ENCODE data around the gene TPD52L1.
A peak's percentile ranks its signal among the peaks of the same experiment; 100 is the strongest.

Gene TPD52L1

GRCh38 chr6:125200941-125201340 lies 47.4 kb downstream of the TPD52L1 start:
- DNase-seq (ENCODE audit: low read depth), result peak; percentile 27
- TF ChIP-seq, protein P1, sequence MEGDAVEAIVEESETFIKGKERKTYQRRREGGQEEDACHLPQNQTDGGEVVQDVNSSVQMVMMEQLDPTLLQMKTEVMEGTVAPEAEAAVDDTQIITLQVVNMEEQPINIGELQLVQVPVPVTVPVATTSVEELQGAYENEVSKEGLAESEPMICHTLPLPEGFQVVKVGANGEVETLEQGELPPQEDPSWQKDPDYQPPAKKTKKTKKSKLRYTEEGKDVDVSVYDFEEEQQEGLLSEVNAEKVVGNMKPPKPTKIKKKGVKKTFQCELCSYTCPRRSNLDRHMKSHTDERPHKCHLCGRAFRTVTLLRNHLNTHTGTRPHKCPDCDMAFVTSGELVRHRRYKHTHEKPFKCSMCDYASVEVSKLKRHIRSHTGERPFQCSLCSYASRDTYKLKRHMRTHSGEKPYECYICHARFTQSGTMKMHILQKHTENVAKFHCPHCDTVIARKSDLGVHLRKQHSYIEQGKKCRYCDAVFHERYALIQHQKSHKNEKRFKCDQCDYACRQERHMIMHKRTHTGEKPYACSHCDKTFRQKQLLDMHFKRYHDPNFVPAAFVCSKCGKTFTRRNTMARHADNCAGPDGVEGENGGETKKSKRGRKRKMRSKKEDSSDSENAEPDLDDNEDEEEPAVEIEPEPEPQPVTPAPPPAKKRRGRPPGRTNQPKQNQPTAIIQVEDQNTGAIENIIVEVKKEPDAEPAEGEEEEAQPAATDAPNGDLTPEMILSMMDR (conservative IDR thresholded peaks at IDR 0.05; ENCODE audit: control insufficient read depth, insufficient read depth, low read depth, low read length), result no peak

GRCh38 chr6:125201961-125202729 lies 48.6 kb downstream of the TPD52L1 start:
- DNase-seq (ENCODE audit: low read depth), result peak; percentile 94
- H3K4me3 ChIP-seq (ENCODE audit: control insufficient read depth, low read depth, low read length), result no peak overlapping the region
- TF ChIP-seq, protein P1 (conservative IDR thresholded peaks at IDR 0.05; ENCODE audit: control insufficient read depth, insufficient read depth, low read depth, low read length), result no peak

More at GRCh38 chr6:125200941-125201340, 47.4 kb downstream of the TPD52L1 start:
- H3K4me3 ChIP-seq (ENCODE audit: control insufficient read depth, low read depth, low read length), result no peak overlapping the region

- H3K4me3 ChIP-seq (ENCODE audit: control insufficient read depth, low read depth, low read length), result no peak overlapping the region
- no peak for DNase-seq (ENCODE audit: low read depth)
- TF ChIP-seq, protein P1 (conservative IDR thresholded peaks at IDR 0.05; ENCODE audit: control insufficient read depth, insufficient read depth, low read depth, low read length), result no peak
Measured at GRCh38 chr6:125203395-125203794, 49.8 kb downstream of the TPD52L1 start.

DNA sequence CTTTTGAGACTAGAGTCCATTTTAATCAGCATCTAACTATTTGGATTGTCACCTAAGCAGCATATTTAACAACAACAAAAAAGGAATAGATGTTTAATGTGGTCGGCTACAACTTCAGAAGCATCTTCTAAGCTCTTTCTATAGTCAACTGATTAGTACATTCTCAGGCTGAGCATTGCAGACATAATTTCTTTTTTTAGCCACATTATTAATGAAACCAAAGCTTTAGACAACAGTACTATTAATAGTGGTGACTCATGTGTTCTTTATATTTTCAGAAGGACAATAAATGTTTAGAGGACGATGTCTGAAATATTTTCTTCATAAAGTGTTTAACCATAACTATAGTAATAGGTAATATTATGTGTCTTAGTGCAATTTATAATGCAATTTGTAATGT lies 52.4 kb downstream of the TPD52L1 start:
- TF ChIP-seq, protein P1 (conservative IDR thresholded peaks at IDR 0.05; ENCODE audit: control insufficient read depth, insufficient read depth, low read depth, low read length), result no peak
- no peak overlapping the region for H3K4me3 ChIP-seq (ENCODE audit: control insufficient read depth, low read depth, low read length)
- DNase-seq (ENCODE audit: low read depth), result no peak

DNA sequence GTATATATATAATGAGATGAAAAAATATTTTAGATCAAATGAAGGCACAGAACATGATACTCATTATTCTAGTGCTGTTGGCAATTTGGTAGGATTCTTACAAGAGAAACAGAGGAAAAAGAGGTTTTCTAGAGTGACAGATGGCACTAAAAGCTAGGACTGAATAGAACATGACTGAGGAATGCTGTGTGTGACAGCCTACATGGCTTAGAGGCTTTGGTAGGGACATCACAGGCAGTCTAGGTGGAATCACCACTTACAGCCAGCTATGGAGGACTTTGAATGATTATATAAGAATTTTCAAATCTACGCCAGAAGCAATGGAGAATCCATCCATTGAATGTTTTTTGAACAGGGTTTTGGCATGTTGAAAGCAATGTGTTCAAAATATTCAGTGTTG lies 52.8 kb downstream of the TPD52L1 start:
- H3K4me3 ChIP-seq (ENCODE audit: control insufficient read depth, low read depth, low read length), result no peak overlapping the region
- TF ChIP-seq, protein P1 (conservative IDR thresholded peaks at IDR 0.05; ENCODE audit: control insufficient read depth, insufficient read depth, low read depth, low read length), result no peak
- no peak for DNase-seq (ENCODE audit: low read depth)

- H3K4me3 ChIP-seq (ENCODE audit: control insufficient read depth, low read depth, low read length), result no peak overlapping the region
- no peak for DNase-seq (ENCODE audit: low read depth)
- TF ChIP-seq, protein P1 (conservative IDR thresholded peaks at IDR 0.05; ENCODE audit: control insufficient read depth, insufficient read depth, low read depth, low read length), result no peak
Measured at GRCh38 chr6:125207956-125208355, 54.4 kb downstream of the TPD52L1 start.

All from fibroblast of mammary gland (primary cell).